T-helper 1 cell treated with Interleukin-12 subunit alpha and Interleukin-12 subunit beta and Interleukin-4 antibody, amounts not matched to agents 30 μg/mL and 1 μg/mL, for 36 hours (primary cell): ENCODE results near the gene WDFY3.
"Not testable (repeated sequence)": the region's sequence is repeated elsewhere in the genome, so short reads cannot be mapped to it uniquely, and the experiment has no call there.

Source experiments
- H3K27ac Mint-ChIP-seq: one replicate; pipeline ENCODE4 v1.8.0; 2021; ENCODE audit warnings: mild to moderate bottlenecking, mixed read lengths
- H3K27me3 Mint-ChIP-seq: one replicate; pipeline ENCODE4 v1.8.0; 2021; ENCODE audit warnings: low read depth, mixed read lengths
- H3K36me3 Mint-ChIP-seq: one replicate; pipeline ENCODE4 v1.8.0; 2021; ENCODE audit warnings: low read depth, mixed read lengths
- H3K4me1 Mint-ChIP-seq: one replicate; pipeline ENCODE4 v1.8.0; 2021; ENCODE audit warnings: low read depth, mixed read lengths
- H3K4me3 Mint-ChIP-seq: one replicate; pipeline ENCODE4 v1.8.0; 2021; ENCODE audit warnings: mild to moderate bottlenecking, moderate library complexity, mixed read lengths
- H3K9me3 Mint-ChIP-seq: one replicate; pipeline ENCODE4 v1.8.0; 2021; ENCODE audit warnings: mixed read lengths

The WDFY3 gene

GRCh38 chr4:84689197-84689596, 277.3 kb downstream of the WDFY3 start:
- Mint-ChIP-seq H3K4me1 (peaks cover 4% of the 10 kb centered on the region), H3K9me3 (no peaks in the 10 kb centered on the region), H3K27ac (no peak overlapping the region), H3K4me3 (no peak overlapping the region), H3K36me3 (no peaks in the 10 kb centered on the region), H3K27me3 (no peaks in the 10 kb centered on the region)

- H3K27ac Mint-ChIP-seq = no peak overlapping the region
- H3K9me3 Mint-ChIP-seq = no peaks in the 10 kb centered on the region
- H3K27me3 Mint-ChIP-seq = no peaks in the 10 kb centered on the region
- no peak overlapping the region for H3K4me3 Mint-ChIP-seq
- no peaks in the 10 kb centered on the region for H3K36me3 Mint-ChIP-seq
- H3K4me1 Mint-ChIP-seq = peaks cover 8% of the 10 kb centered on the region
Measured at GRCh38 chr4:84688605-84689004, 277.9 kb downstream of the WDFY3 start.

GRCh38 chr4:84685105-84685504, 281.4 kb downstream of the WDFY3 start:
- Mint-ChIP-seq H3K27ac (no peak overlapping the region), H3K4me1 (peaks cover 19% of the 10 kb centered on the region), H3K27me3 (no peaks in the 10 kb centered on the region), H3K9me3 (no peaks in the 10 kb centered on the region), H3K36me3 (no peaks in the 10 kb centered on the region), H3K4me3 (no peak overlapping the region)

- H3K4me1 Mint-ChIP-seq = peaks cover 19% of the 10 kb centered on the region
- H3K9me3 Mint-ChIP-seq = no peaks in the 10 kb centered on the region
- peak overlapping the region; percentile 25 for H3K4me3 Mint-ChIP-seq
- no peak overlapping the region for H3K27ac Mint-ChIP-seq
- no peaks in the 10 kb centered on the region for H3K27me3 Mint-ChIP-seq
- no peaks in the 10 kb centered on the region for H3K36me3 Mint-ChIP-seq
Measured at GRCh38 chr4:84684361-84684760, 282.1 kb downstream of the WDFY3 start.

- H3K4me3 Mint-ChIP-seq = no peak overlapping the region
- no peaks in the 10 kb centered on the region for H3K9me3 Mint-ChIP-seq
Measured at GRCh38 chr4:84683064-84683850, 283.2 kb downstream of the WDFY3 start.

GRCh38 chr4:84682661-84683060, 283.8 kb downstream of the WDFY3 start:
- H3K27me3 Mint-ChIP-seq, H3K36me3 Mint-ChIP-seq, H3K4me3 Mint-ChIP-seq, H3K9me3 Mint-ChIP-seq, H3K27ac Mint-ChIP-seq: not testable (repeated sequence)
- H3K4me1 Mint-ChIP-seq = peaks cover 19% of the 10 kb centered on the region

More at GRCh38 chr4:84683064-84683850, 283.2 kb downstream of the WDFY3 start:
- H3K27ac Mint-ChIP-seq = no peak overlapping the region
- H3K4me1 Mint-ChIP-seq = peaks cover 19% of the 10 kb centered on the region
- no peaks in the 10 kb centered on the region for H3K27me3 Mint-ChIP-seq
- H3K36me3 Mint-ChIP-seq = no peaks in the 10 kb centered on the region

GRCh38 chr4:84681486-84682274, 284.8 kb downstream of the WDFY3 start:
- peak overlapping the region; percentile 61 for H3K27ac Mint-ChIP-seq
- no peaks in the 10 kb centered on the region for H3K36me3 Mint-ChIP-seq
- H3K27me3 Mint-ChIP-seq = no peaks in the 10 kb centered on the region
- H3K4me3 Mint-ChIP-seq = peak overlapping the region; percentile 42
- peaks cover 19% of the 10 kb centered on the region for H3K4me1 Mint-ChIP-seq
- no peaks in the 10 kb centered on the region for H3K9me3 Mint-ChIP-seq

GRCh38 chr4:84680956-84681355, 285.5 kb downstream of the WDFY3 start:
- Mint-ChIP-seq H3K9me3 (no peaks in the 10 kb centered on the region), H3K36me3 (no peaks in the 10 kb centered on the region), H3K27me3 (no peaks in the 10 kb centered on the region), H3K4me1 (peaks cover 19% of the 10 kb centered on the region), H3K4me3 (no peak overlapping the region), H3K27ac (no peak overlapping the region)

GRCh38 chr4:84678976-84679744, 287.3 kb downstream of the WDFY3 start:
- peaks cover 15% of the 10 kb centered on the region for H3K4me1 Mint-ChIP-seq
- H3K36me3 Mint-ChIP-seq = no peaks in the 10 kb centered on the region

GRCh38 chr4:84677995-84678394, 288.5 kb downstream of the WDFY3 start:
- Mint-ChIP-seq H3K4me1 (peaks cover 11% of the 10 kb centered on the region), H3K27me3 (no peaks in the 10 kb centered on the region), H3K9me3 (no peaks in the 10 kb centered on the region), H3K27ac (no peak overlapping the region), H3K4me3 (no peak overlapping the region), H3K36me3 (no peaks in the 10 kb centered on the region)

More at GRCh38 chr4:84678976-84679744, 287.3 kb downstream of the WDFY3 start:
- H3K27ac Mint-ChIP-seq = no peak overlapping the region
- H3K27me3 Mint-ChIP-seq = no peaks in the 10 kb centered on the region
- no peak overlapping the region for H3K4me3 Mint-ChIP-seq
- no peaks in the 10 kb centered on the region for H3K9me3 Mint-ChIP-seq

- Mint-ChIP-seq H3K27ac (no peak overlapping the region), H3K4me3 (no peak overlapping the region), H3K36me3 (no peaks in the 10 kb centered on the region), H3K27me3 (no peaks in the 10 kb centered on the region), H3K4me1 (peaks cover 11% of the 10 kb centered on the region), H3K9me3 (no peaks in the 10 kb centered on the region)
Measured at GRCh38 chr4:84677093-84677492, 289.4 kb downstream of the WDFY3 start.

GRCh38 chr4:84673475-84674240, 292.8 kb downstream of the WDFY3 start:
- Mint-ChIP-seq H3K27ac (no peak overlapping the region), H3K4me1 (no peaks in the 10 kb centered on the region), H3K36me3 (no peaks in the 10 kb centered on the region), H3K9me3 (no peaks in the 10 kb centered on the region), H3K27me3 (no peaks in the 10 kb centered on the region), H3K4me3 (no peak overlapping the region)

GRCh38 chr4:84672177-84672576, 294.3 kb downstream of the WDFY3 start:
- no peak overlapping the region for H3K4me3 Mint-ChIP-seq
- H3K9me3 Mint-ChIP-seq = no peaks in the 10 kb centered on the region
- H3K27ac Mint-ChIP-seq = no peak overlapping the region
- no peaks in the 10 kb centered on the region for H3K36me3 Mint-ChIP-seq
- H3K4me1 Mint-ChIP-seq = no peaks in the 10 kb centered on the region
- H3K27me3 Mint-ChIP-seq = no peaks in the 10 kb centered on the region

- no peak overlapping the region for H3K4me3 Mint-ChIP-seq
- H3K27ac Mint-ChIP-seq = no peak overlapping the region
- H3K27me3 Mint-ChIP-seq = no peaks in the 10 kb centered on the region
- no peaks in the 10 kb centered on the region for H3K36me3 Mint-ChIP-seq
- no peaks in the 10 kb centered on the region for H3K4me1 Mint-ChIP-seq
- H3K9me3 Mint-ChIP-seq = no peaks in the 10 kb centered on the region
Measured at GRCh38 chr4:84669201-84669600, 297.3 kb downstream of the WDFY3 start.
